ENCODE results near the gene ITGAX.

GRCh38 chr16:31335431-31335830 lies 19.5 kb upstream of the ITGAX start:
- TF ChIP-seq CTCF (IDR thresholded peaks at IDR 0.05; ENCODE audit: low read depth, low read length, missing input control), result no peak
- TF ChIP-seq, protein P1, sequence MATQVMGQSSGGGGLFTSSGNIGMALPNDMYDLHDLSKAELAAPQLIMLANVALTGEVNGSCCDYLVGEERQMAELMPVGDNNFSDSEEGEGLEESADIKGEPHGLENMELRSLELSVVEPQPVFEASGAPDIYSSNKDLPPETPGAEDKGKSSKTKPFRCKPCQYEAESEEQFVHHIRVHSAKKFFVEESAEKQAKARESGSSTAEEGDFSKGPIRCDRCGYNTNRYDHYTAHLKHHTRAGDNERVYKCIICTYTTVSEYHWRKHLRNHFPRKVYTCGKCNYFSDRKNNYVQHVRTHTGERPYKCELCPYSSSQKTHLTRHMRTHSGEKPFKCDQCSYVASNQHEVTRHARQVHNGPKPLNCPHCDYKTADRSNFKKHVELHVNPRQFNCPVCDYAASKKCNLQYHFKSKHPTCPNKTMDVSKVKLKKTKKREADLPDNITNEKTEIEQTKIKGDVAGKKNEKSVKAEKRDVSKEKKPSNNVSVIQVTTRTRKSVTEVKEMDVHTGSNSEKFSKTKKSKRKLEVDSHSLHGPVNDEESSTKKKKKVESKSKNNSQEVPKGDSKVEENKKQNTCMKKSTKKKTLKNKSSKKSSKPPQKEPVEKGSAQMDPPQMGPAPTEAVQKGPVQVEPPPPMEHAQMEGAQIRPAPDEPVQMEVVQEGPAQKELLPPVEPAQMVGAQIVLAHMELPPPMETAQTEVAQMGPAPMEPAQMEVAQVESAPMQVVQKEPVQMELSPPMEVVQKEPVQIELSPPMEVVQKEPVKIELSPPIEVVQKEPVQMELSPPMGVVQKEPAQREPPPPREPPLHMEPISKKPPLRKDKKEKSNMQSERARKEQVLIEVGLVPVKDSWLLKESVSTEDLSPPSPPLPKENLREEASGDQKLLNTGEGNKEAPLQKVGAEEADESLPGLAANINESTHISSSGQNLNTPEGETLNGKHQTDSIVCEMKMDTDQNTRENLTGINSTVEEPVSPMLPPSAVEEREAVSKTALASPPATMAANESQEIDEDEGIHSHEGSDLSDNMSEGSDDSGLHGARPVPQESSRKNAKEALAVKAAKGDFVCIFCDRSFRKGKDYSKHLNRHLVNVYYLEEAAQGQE (IDR thresholded peaks at IDR 0.05), result no peak

All from liver (tissue), 2 donors.